ENCODE results near the gene XRRA1. TPM values are rescaled to one million over a fixed set of nuclear protein-coding genes. Genes with fewer than 3 reads are reported as not detected.
A peak's percentile ranks its signal among the peaks of the same experiment; 100 is the strongest.
"Not testable (repeated sequence)": the region's sequence is repeated elsewhere in the genome, so short reads cannot be mapped to it uniquely, and the experiment has no call there.

The XRRA1 gene
- total RNA-seq, 2 donors from 2014 or later = 5.3 to 13.8 TPM

- intact Hi-C loops (cut with DNase I) = no loop called here
- ATAC-seq (no peak), DNase-seq (no peak)
Measured at GRCh38 chr11:74844865-74845264, 104.0 kb downstream of the XRRA1 start.

GRCh38 chr11:74844072-74844471, 104.8 kb downstream of the XRRA1 start:
- intact Hi-C loops (cut with DNase I) = no loop called here
- DNase-seq = no peak
- no peak for ATAC-seq

GRCh38 chr11:74842967-74843366, 105.9 kb downstream of the XRRA1 start:
- ATAC-seq (no peak), DNase-seq (no peak)
- intact Hi-C loops (cut with DNase I) = no loop called here

GRCh38 chr11:74840486-74840885, 108.4 kb downstream of the XRRA1 start:
- no peak for ATAC-seq
- DNase-seq = no peak
- intact Hi-C loops (cut with DNase I) = no loop called here

DNA sequence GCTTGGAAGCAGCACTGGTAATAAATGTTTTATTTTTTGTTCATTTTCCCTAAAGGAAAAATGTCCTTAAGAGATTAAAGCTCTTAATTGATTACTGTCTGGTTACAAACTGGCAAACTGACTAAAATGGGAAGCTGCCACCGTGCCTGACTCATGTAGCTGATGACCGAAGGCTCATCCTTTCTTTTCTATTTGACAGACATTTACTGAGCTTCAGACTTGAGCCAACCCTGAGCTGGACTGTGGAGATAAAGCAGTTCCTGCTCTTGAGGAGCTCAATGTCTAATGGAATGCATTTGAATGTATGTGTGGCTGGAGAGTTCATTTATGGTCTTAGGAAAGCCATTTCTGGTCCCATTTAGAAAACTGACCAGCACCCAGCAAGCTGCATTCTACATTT, 108.9 kb downstream of the XRRA1 start:
- no peak for ATAC-seq
- intact Hi-C loops (cut with DNase I) = no loop called here

GRCh38 chr11:74839446-74839845, 109.4 kb downstream of the XRRA1 start:
- DNase-seq (no peak), ATAC-seq (no peak)
- intact Hi-C loops (cut with DNase I) = no loop called here

More for the DNA sequence above, 108.9 kb downstream of the XRRA1 start:
- no peak for DNase-seq

DNA sequence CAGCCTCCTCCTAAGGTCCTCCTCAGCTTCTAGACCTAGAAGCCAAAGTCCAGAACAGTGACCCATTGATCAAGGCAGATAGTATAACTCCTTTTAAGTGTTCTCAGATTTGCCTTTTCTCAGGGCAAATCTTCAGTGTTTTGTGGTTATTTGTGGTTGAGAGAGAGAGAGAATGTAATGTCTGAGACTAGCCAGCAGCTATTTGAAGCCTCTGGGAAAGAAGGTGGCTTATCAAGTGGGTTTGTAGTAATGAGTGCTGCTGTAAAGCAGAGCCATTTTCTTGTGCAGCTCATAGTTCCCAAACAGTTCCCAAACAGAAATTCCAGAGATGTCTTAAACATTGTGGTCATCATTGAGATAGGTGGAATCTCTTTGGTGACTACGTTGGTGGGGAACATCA, 110.7 kb downstream of the XRRA1 start:
- intact Hi-C loops (cut with DNase I) = no loop called here
- no peak for DNase-seq
- no peak for ATAC-seq

DNA sequence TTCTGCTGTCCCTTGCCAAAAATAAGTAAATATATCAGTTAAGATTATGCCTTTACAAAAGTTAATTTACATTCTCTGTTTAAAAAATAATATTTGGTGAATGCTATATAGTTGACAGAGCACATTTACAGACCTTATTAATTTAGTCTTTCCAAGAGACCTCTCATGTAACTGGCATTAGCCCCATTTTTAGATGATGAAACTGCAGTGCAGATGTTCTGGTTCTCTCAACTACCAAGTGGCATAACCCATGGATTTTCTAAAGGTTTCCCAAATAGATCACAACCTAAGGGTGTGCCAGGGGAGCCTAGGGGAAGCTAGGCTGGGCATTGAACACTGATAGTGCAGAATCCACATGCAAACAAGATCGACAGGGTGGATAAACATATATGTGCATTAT, 111.7 kb downstream of the XRRA1 start:
- no peak for ATAC-seq
- intact Hi-C loops (cut with DNase I) = no loop called here
- DNase-seq = no peak

GRCh38 chr11:74826901-74827300, 122.0 kb downstream of the XRRA1 start:
- intact Hi-C loops (cut with DNase I) = no loop called here
- DNase-seq (no peak), ATAC-seq (no peak)

DNA sequence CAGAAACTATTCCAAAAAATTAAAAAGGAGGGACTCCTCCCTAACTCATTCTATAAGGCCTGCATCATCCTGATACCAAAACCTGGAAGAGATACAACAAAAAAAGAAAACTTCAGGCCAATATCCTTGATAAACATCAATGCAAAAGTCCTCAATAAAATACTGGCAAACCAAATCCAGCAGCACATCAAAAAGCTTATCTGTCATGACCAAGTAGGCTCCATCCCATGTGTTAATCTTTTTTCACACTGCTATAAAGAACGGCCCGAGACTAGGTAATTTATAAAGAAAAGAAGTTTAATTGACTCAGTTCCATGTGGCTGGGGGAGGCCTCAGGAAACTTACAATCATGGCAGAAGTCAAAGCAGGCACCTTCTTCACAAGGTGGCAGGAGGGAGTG, 123.3 kb downstream of the XRRA1 start:
- ATAC-seq; intact Hi-C loops (cut with DNase I); DNase-seq: not testable (repeated sequence)

GRCh38 chr11:74824285-74824982, 124.5 kb downstream of the XRRA1 start:
- DNase-seq (no peak), ATAC-seq (no peak)
- intact Hi-C loops (cut with DNase I) = no loop called here

- DNase-seq (no peak), ATAC-seq (peak; percentile 73 to 75)
- intact Hi-C loops (cut with DNase I) = no loop called here
Measured at GRCh38 chr11:74822170-74822569, 126.7 kb downstream of the XRRA1 start.

- DNase-seq = no peak
- ATAC-seq = peak in 1 of 2 donors; percentile 68
- intact Hi-C loops (cut with DNase I) = no loop called here
Measured at GRCh38 chr11:74820763-74821162, 128.1 kb downstream of the XRRA1 start.

- no peak for DNase-seq
- ATAC-seq = no peak
- intact Hi-C loops (cut with DNase I) = no loop called here
Measured at GRCh38 chr11:74819400-74819799, 129.5 kb downstream of the XRRA1 start.

DNA sequence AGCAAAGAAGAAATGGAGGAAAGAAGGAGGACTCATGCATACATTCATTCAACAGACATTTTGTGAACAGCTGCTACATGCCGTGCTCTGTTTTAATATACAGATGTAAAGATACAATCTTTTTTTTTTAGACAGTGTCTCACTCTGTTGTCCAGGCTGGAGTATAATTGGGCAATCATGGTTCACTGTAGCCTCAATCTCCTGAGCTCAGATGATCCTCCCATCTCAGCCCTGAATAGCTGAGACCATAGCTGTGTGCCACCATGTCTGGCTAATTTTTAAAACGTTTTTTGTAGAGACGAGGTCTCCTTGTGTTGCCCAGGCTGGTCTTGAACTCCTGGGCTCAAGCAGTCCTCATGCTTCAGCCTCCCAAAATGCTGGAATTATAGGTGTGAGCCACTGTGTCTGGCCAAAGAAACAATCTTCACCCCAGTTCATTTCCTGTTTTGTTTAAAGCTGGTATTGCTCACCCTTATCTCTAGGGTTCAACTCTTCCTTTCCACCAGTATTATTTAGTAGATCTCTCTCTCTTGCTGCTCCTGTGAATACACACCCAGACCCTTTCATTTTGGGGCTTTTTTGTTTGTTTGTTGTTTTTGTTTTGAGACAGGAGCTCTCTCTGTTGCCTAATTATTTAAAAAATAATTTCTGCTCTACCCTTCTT, 130.5 kb downstream of the XRRA1 start:
- DNase-seq (no peak), ATAC-seq (no peak)
- intact Hi-C loops (cut with DNase I) = no loop called here

DNA sequence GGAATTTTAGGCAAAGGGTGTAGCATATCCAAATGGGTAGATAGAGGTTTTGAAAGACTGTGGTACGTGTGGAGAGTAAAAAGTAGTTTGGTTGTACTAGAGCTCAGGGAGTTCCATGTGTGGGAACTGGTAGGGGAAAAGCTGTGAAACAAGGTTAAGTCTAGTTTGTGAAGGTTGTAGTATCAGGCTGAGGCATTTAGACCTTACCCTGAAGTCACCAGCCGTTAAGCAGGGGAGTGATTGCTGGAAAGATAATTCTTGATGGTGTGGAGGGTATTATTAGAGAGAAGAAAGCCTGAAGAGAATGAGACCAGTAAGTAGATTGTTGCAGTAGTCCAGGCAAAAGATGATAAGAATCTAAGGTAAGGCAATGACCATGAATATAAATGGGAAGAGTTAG, 132.2 kb downstream of the XRRA1 start:
- intact Hi-C loops (cut with DNase I) = no loop called here
- no peak for ATAC-seq
- no peak for DNase-seq

- DNase-seq (no peak), ATAC-seq (no peak)
- intact Hi-C loops (cut with DNase I) = no loop called here
Measured at GRCh38 chr11:74815966-74816365, 132.9 kb downstream of the XRRA1 start.

GRCh38 chr11:74809801-74810200, 139.1 kb downstream of the XRRA1 start:
- no peak for ATAC-seq
- intact Hi-C loops (cut with DNase I) = no loop called here
- DNase-seq = no peak

DNA sequence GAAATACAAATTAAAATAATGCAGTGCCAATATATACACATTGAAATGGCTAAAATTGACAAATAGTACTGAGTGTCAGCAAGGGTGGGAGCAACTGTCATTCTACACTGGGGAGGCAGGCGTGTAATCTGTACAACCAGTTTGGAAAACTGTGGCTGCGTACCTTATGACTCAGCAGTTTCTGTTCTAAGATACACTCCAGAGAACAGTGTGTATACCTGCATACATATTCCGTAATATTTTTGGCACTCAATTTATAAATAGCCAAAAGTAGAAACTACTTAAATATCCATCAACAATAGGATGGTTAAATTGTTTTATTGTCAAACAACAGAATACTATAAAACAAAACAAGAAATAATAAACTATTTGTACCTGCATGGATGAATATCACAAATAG, 142.6 kb downstream of the XRRA1 start:
- intact Hi-C loops (cut with DNase I) = no loop called here
- DNase-seq (no peak), ATAC-seq (peak in 1 of 2 donors; percentile 49)

GRCh38 chr11:74791333-74792100, 157.4 kb downstream of the XRRA1 start:
- intact Hi-C loops (cut with DNase I) = no loop called here
- ATAC-seq (no peak), DNase-seq (no peak)

All from left cardiac atrium (tissue), 4 donors.